Measurements from ENCODE around the gene ESR2. TPM values are rescaled to one million over a fixed set of nuclear protein-coding genes. Genes with fewer than 3 reads are reported as not detected.

ESR2 gene
- total RNA-seq, 2 donors from 2014 or later, result not detected

DNA sequence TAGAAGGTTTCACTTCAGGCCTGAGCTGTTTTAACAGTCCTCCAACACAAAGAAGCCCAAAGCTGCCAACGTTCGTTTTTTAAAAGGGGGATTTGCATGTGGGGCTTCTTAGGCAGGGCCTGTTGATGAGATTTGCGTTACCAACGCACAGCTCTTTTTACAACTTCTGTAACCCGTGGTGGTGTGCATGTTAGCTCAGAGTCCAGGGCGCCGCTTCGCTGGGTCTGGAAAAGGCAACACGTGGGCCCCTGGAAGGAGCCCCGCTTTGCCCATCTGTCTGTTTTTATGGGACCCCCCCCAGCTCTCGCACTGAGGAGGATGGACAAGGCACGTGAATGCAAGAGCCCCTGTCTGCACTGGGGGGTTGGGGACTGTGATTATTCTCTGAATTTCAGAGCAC lies 84.0 kb downstream of the ESR2 start:
- no peak overlapping the region for H3K27ac ChIP-seq

DNA sequence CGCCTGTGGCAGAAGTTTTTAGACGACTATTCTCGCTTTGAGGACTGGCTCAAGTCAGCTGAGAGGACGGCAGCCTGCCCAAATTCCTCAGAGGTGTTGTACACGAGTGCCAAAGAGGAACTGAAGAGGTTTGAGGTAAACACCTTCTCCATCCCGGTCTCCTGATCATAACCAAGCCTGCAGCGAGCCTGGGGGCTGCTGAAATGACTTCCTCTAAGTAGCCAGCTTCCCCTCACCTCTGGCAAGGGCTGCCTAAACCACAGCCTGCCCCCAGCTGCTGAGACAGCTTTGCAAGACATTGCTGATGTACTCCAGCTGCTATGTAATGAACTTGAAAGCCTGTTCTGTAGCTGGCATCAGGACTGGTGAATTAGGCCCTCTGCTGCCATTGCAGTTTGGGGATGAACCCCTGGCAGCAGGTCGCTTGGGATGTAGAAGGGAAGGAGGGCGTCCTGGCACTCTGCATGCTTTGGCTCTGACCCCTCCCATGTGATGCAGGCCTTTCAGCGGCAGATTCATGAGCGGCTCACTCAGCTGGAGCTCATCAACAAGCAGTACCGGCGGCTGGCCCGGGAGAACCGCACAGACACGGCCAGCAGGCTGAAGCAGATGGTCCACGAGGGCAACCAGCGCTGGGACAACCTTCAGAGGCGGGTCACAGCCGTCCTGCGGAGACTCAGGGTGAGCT lies 84.6 kb downstream of the ESR2 start:
- Histone ChIP-seq H3K27me3 (no peaks in the 10 kb centered on the region), H3K4me1 (peaks cover 26% of the 10 kb centered on the region), H3K9me3 (no peaks in the 10 kb centered on the region), H3K27ac (no peak overlapping the region), H3K4me3 (no peak overlapping the region), H3K36me3 (replicated peaks in 1 of 2; ENCODE audit: insufficient read depth in 1 of 2, low read depth in 2 of 2) (peaks cover 10 to 15% of the 10 kb centered on the region in 2 donors)
- TF ChIP-seq, protein P1, sequence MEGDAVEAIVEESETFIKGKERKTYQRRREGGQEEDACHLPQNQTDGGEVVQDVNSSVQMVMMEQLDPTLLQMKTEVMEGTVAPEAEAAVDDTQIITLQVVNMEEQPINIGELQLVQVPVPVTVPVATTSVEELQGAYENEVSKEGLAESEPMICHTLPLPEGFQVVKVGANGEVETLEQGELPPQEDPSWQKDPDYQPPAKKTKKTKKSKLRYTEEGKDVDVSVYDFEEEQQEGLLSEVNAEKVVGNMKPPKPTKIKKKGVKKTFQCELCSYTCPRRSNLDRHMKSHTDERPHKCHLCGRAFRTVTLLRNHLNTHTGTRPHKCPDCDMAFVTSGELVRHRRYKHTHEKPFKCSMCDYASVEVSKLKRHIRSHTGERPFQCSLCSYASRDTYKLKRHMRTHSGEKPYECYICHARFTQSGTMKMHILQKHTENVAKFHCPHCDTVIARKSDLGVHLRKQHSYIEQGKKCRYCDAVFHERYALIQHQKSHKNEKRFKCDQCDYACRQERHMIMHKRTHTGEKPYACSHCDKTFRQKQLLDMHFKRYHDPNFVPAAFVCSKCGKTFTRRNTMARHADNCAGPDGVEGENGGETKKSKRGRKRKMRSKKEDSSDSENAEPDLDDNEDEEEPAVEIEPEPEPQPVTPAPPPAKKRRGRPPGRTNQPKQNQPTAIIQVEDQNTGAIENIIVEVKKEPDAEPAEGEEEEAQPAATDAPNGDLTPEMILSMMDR (IDR thresholded peaks at IDR 0.05), result no peak
- no peak for TF ChIP-seq POLR2A (IDR thresholded peaks at IDR 0.05)
- intact Hi-C loops (cut with DNase I), result no loop called here
- ATAC-seq, result no peak
- 55 to 91% methylated on average over 10 to 21 of the region's 21 CpGs for WGBS, 2 donors
- no peak for DNase-seq

More for the DNA sequence above, 84.0 kb downstream of the ESR2 start:
- Histone ChIP-seq H3K27me3 (no peaks in the 10 kb centered on the region), H3K4me3 (no peak overlapping the region), H3K4me1 (peaks cover 31% of the 10 kb centered on the region), H3K36me3 (replicated peaks in 1 of 2; ENCODE audit: insufficient read depth in 1 of 2, low read depth in 2 of 2) (peaks cover 10 to 15% of the 10 kb centered on the region in 2 donors), H3K9me3 (no peaks in the 10 kb centered on the region)
- 72 to 90% methylated on average over 12 of the region's 12 CpGs for WGBS, 2 donors
- ATAC-seq (no peak), DNase-seq (no peak)
- TF ChIP-seq POLR2A (IDR thresholded peaks at IDR 0.05), result no peak
- TF ChIP-seq, protein P1 (IDR thresholded peaks at IDR 0.05), result no peak
- intact Hi-C loops (cut with DNase I), result no loop called here

DNA sequence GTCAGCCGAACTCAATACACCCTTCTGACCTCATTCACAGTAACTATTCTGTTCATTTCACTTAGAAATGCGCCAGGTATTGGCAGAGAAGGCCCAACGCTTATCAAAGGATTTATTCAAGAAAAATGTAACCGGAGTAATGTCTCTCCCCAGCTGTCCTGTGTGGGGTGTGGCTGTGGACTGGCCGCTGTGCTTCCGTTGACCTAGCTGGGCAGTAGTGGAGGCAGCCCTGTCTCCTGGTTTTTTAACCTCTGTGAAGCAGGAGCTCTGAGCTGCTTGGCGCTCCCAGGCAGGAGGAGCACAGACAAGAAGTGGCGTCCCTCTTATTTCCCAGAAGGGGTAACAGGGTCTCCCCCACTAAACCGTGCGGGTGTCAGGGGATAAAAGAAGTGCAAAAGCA lies 85.2 kb downstream of the ESR2 start:
- DNase-seq (no peak), ATAC-seq (no peak)
- Histone ChIP-seq H3K4me1 (peaks cover 23% of the 10 kb centered on the region), H3K27ac (no peak overlapping the region), H3K27me3 (no peaks in the 10 kb centered on the region), H3K36me3 (replicated peaks in 1 of 2; ENCODE audit: insufficient read depth in 1 of 2, low read depth in 2 of 2) (peaks cover 10 to 15% of the 10 kb centered on the region in 2 donors), H3K4me3 (no peak overlapping the region), H3K9me3 (no peaks in the 10 kb centered on the region)
- 80 to 90% methylated on average over 10 of the region's 10 CpGs for WGBS, 2 donors
- no peak for TF ChIP-seq POLR2A (IDR thresholded peaks at IDR 0.05)
- TF ChIP-seq, protein P1 (IDR thresholded peaks at IDR 0.05), result no peak
- intact Hi-C loops (cut with DNase I), result no loop called here

DNA sequence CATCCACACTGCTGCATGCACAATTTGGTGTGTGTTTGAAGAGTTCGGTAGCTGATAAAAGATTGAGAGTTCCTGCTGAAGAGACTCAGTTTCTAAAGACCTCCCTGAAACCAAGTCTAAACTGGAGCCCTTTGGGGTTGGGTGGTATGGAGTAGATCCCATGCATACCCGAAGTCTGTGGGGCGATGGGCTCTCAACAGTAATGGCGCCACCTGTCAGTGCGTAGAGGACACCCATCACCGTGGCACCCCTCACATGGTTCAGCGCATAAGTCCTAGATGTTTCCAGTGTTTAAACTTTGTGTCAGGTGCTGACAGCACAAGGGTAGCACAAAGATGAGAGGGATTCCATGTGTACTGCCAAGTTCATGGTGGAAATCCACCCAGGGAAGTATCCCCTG lies 85.9 kb downstream of the ESR2 start:
- TF ChIP-seq, protein P1 (IDR thresholded peaks at IDR 0.05), result no peak
- TF ChIP-seq POLR2A (IDR thresholded peaks at IDR 0.05), result no peak
- Histone ChIP-seq H3K9me3 (no peaks in the 10 kb centered on the region), H3K27me3 (no peaks in the 10 kb centered on the region), H3K27ac (no peak overlapping the region), H3K4me1 (peaks cover 26% of the 10 kb centered on the region), H3K36me3 (replicated peaks in 1 of 2; ENCODE audit: insufficient read depth in 1 of 2, low read depth in 2 of 2) (peaks cover 10 to 15% of the 10 kb centered on the region in 2 donors), H3K4me3 (no peak overlapping the region)
- no peak for ATAC-seq
- WGBS, 2 donors, result 96 to 98% methylated on average over 7 of the region's 7 CpGs
- no peak for DNase-seq
- intact Hi-C loops (cut with DNase I), result no loop called here

Data from body of pancreas (tissue), 4 donors.